ENCODE results near the gene PSMD7.
"Not testable (repeated sequence)": the region's sequence is repeated elsewhere in the genome, so short reads cannot be mapped to it uniquely, and the experiment has no call there.

DNA sequence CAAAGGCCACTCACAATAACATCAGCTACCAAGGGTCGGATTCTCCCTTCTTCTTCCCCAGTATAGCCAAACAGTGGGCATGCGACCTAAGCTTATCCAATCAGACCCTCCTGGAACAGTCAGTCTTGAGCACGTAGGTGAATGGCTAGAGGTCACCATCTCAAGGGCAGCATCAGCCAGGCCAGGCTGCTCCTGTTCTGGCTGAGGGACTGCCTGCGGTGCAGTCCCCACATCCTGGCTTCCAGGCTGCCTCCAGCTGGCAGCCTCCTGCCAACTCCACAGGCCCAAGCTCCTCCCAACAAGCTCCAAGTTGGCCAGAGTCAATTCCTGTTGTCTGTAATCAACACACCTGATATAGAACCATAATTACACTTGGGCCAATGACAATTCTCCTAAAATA is 56.4 kb downstream of the PSMD7 start:
- TF ChIP-seq POLR2A (IDR thresholded peaks at IDR 0.05), result not testable (repeated sequence)
- TF ChIP-seq, protein P1, sequence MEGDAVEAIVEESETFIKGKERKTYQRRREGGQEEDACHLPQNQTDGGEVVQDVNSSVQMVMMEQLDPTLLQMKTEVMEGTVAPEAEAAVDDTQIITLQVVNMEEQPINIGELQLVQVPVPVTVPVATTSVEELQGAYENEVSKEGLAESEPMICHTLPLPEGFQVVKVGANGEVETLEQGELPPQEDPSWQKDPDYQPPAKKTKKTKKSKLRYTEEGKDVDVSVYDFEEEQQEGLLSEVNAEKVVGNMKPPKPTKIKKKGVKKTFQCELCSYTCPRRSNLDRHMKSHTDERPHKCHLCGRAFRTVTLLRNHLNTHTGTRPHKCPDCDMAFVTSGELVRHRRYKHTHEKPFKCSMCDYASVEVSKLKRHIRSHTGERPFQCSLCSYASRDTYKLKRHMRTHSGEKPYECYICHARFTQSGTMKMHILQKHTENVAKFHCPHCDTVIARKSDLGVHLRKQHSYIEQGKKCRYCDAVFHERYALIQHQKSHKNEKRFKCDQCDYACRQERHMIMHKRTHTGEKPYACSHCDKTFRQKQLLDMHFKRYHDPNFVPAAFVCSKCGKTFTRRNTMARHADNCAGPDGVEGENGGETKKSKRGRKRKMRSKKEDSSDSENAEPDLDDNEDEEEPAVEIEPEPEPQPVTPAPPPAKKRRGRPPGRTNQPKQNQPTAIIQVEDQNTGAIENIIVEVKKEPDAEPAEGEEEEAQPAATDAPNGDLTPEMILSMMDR (IDR thresholded peaks at IDR 0.05), result not testable (repeated sequence)
